ENCODE results near the gene EMID1. TPM values are rescaled to one million over a fixed set of nuclear protein-coding genes. Genes with fewer than 3 reads are reported as not detected.

EMID1 gene
- total RNA-seq, 2 experiments from 2014 or later: not detected

DNA sequence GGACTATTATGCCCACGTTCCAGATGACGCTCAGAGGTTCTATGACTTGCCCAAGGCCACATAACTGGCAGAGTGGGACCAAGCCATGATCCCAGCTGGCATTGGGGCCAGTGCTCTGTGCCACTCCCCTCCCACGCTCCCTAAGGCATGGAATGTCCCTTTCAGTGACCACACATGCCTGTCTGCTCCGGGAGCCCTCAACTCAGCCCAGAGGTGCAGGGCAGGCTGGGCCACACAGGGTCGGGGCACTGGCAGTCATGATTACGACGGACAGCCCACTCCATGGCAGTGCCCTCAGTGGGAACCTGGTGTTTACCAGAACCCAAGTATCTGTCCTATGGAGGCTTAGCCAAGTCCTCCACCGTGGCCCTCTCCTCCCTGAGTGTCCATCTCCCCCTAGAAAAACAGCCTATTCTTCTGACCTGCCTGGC is 52.1 kb downstream of the EMID1 start:
- intact Hi-C loops (cut with DNase I, micrococcal nuclease): no loop called here
- Histone ChIP-seq H3K36me3 (ENCODE audit: insufficient read depth, low read length) (peaks cover 2% of the 10 kb centered on the region), H3K27me3 (ENCODE audit: control insufficient read depth in 1 of 2, insufficient read depth in 2 of 2, low read length in 2 of 2) (no peaks in the 10 kb centered on the region), H3K4me1 (ENCODE audit: insufficient read depth, low read length) (no peaks in the 10 kb centered on the region), H3K9me3 (ENCODE audit: control insufficient read depth in 1 of 2, insufficient read depth in 1 of 2, low read length in 2 of 2) (peaks cover 0 to 7% of the 10 kb centered on the region in 2 experiments), H3K4me3 (ENCODE audit: low read length) (no peak overlapping the region), H3K27ac (ENCODE audit: low read depth in 1 of 2, low read length in 2 of 2) (no peak overlapping the region)
- TF ChIP-seq, protein P1, sequence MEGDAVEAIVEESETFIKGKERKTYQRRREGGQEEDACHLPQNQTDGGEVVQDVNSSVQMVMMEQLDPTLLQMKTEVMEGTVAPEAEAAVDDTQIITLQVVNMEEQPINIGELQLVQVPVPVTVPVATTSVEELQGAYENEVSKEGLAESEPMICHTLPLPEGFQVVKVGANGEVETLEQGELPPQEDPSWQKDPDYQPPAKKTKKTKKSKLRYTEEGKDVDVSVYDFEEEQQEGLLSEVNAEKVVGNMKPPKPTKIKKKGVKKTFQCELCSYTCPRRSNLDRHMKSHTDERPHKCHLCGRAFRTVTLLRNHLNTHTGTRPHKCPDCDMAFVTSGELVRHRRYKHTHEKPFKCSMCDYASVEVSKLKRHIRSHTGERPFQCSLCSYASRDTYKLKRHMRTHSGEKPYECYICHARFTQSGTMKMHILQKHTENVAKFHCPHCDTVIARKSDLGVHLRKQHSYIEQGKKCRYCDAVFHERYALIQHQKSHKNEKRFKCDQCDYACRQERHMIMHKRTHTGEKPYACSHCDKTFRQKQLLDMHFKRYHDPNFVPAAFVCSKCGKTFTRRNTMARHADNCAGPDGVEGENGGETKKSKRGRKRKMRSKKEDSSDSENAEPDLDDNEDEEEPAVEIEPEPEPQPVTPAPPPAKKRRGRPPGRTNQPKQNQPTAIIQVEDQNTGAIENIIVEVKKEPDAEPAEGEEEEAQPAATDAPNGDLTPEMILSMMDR (IDR thresholded peaks at IDR 0.05): no peak
- Mint-ChIP-seq H3K36me3 (ENCODE audit: low read depth) (no peaks in the 10 kb centered on the region), H3K27ac (no peak overlapping the region), H3K4me1 (ENCODE audit: low read depth) (no peaks in the 10 kb centered on the region), H3K27me3 (no peaks in the 10 kb centered on the region), H3K4me3 (no peak overlapping the region), H3K9me3 (no peaks in the 10 kb centered on the region)
- DNase-seq (no peak), ATAC-seq (ENCODE audit: poor library complexity) (no peak)
- POLR2A ChIA-PET: no interaction called here
- CTCF ChIA-PET: interaction anchor here (1.3 kb wide), 1 partner anchor 12 kb away, joined by 3 read pairs; no protein-coding TSS in a partner anchor

DNA sequence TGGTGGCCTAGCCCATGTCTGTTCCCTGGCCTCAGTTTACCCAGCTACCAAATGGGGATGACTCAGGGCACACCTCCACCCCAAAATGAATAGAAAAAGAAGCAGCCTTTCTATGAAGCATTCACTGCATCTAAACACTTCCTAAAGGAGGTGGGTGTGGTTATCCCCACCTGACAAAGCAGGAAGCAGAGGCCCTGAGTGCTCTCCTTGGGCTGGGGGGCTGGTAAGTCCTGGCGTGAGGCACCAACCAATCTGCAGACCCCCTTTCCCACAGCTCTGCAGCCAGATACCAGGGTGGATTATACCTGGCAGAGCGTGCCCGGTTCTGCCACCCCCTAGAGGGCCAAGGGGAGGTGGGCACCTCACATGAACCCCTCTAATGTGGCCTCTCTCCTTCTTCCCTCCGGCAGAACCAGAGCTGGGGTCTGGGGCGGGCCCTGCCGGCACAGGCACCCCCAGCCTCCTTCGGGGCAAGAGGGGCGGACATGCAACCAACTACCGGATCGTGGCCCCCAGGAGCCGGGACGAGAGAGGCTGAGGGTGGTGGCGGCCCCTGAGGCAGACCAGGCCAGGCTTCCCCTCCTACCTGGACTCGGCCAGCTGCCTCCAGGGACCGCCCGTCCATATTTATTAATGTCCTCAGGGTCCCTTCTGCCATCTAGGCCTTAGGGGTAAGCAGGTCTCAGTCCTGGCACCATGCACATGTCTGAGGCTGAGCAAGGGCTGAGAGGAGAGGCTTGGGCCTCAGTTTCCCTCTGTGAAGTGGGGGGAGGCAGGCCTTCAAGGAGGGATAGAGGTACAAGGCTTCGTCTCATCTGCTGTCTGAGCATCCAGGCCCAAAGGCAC is 52.9 kb downstream of the EMID1 start:
- TF ChIP-seq, protein P1 (IDR thresholded peaks at IDR 0.05): no peak
- H3K4me1 ChIP-seq (ENCODE audit: insufficient read depth, low read length): no peaks in the 10 kb centered on the region
- H3K27ac ChIP-seq (ENCODE audit: low read depth in 1 of 2, low read length in 2 of 2): no peak overlapping the region
- no peaks in the 10 kb centered on the region for H3K36me3 Mint-ChIP-seq (ENCODE audit: low read depth)
- no peak overlapping the region for H3K27ac Mint-ChIP-seq
- intact Hi-C loops (cut with DNase I, micrococcal nuclease): no loop called here
- no peaks in the 10 kb centered on the region for H3K27me3 Mint-ChIP-seq
- H3K4me1 Mint-ChIP-seq (ENCODE audit: low read depth): no peaks in the 10 kb centered on the region
- peaks cover 2% of the 10 kb centered on the region for H3K36me3 ChIP-seq (ENCODE audit: insufficient read depth, low read length)
- no peaks in the 10 kb centered on the region for H3K27me3 ChIP-seq (ENCODE audit: control insufficient read depth in 1 of 2, insufficient read depth in 2 of 2, low read length in 2 of 2)
- CTCF ChIA-PET: no interaction called here
- no peak overlapping the region for H3K4me3 Mint-ChIP-seq
- DNase-seq (no peak), ATAC-seq (ENCODE audit: poor library complexity) (no peak)
- peaks cover 0 to 7% of the 10 kb centered on the region in 2 experiments for H3K9me3 ChIP-seq (ENCODE audit: control insufficient read depth in 1 of 2, insufficient read depth in 1 of 2, low read length in 2 of 2)
- POLR2A ChIA-PET: no interaction called here
- no peak overlapping the region for H3K4me3 ChIP-seq (ENCODE audit: low read length)
- no peaks in the 10 kb centered on the region for H3K9me3 Mint-ChIP-seq

DNA sequence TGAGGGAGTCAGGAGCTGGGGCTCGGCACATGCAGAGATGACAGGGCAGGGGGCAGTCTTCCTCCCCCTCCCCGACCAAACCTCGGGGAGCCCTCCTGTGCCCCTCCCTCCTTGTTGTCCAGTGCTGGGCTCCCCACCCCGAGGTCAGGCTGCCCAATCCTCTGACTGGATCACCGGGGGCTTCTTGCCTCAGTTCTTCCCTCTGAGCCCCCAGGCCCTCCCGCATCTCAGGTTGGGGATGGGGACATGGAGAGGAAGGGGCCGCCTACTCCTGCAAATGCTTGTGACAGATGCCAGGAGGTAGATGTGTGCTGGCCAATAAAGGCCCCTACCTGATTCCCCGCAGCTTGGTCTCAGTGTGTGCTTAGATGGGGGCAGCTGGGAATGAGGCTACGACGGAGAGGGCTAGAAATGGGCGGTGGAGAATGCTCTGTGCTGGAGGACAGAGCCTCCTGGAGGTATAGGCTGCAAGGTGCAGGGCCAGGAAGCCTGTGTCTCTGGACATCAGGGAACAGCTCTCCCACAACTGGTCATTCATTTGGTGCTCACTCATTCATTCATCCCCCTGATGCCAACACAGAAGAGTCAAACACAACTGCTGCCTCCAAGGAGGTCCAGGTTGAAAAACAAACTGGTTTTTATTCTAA is 53.7 kb downstream of the EMID1 start:
- peaks cover 0 to under 1% of the 10 kb centered on the region in 2 experiments for H3K9me3 ChIP-seq (ENCODE audit: control insufficient read depth in 1 of 2, insufficient read depth in 1 of 2, low read length in 2 of 2)
- no peaks in the 10 kb centered on the region for H3K4me1 ChIP-seq (ENCODE audit: insufficient read depth, low read length)
- TF ChIP-seq, protein P1 (IDR thresholded peaks at IDR 0.05): no peak
- ATAC-seq (ENCODE audit: poor library complexity) (no peak), DNase-seq (no peak)
- Mint-ChIP-seq H3K36me3 (ENCODE audit: low read depth) (no peaks in the 10 kb centered on the region), H3K4me1 (ENCODE audit: low read depth) (no peaks in the 10 kb centered on the region), H3K4me3 (no peak overlapping the region), H3K27ac (no peak overlapping the region), H3K27me3 (no peaks in the 10 kb centered on the region), H3K9me3 (no peaks in the 10 kb centered on the region)
- intact Hi-C loops (cut with DNase I, micrococcal nuclease): no loop called here
- H3K36me3 ChIP-seq (ENCODE audit: insufficient read depth, low read length): peaks cover 3% of the 10 kb centered on the region
- ChIA-PET CTCF (no interaction called here), POLR2A (no interaction called here)
- H3K27ac ChIP-seq (ENCODE audit: low read depth in 1 of 2, low read length in 2 of 2): no peak overlapping the region
- no peak overlapping the region for H3K4me3 ChIP-seq (ENCODE audit: low read length)
- H3K27me3 ChIP-seq (ENCODE audit: control insufficient read depth in 1 of 2, insufficient read depth in 2 of 2, low read length in 2 of 2): no peaks in the 10 kb centered on the region

Measured in CD4-positive, alpha-beta T cell (primary cell).